ENCODE measurements around the gene ZNF687.

Gene ZNF687

DNA sequence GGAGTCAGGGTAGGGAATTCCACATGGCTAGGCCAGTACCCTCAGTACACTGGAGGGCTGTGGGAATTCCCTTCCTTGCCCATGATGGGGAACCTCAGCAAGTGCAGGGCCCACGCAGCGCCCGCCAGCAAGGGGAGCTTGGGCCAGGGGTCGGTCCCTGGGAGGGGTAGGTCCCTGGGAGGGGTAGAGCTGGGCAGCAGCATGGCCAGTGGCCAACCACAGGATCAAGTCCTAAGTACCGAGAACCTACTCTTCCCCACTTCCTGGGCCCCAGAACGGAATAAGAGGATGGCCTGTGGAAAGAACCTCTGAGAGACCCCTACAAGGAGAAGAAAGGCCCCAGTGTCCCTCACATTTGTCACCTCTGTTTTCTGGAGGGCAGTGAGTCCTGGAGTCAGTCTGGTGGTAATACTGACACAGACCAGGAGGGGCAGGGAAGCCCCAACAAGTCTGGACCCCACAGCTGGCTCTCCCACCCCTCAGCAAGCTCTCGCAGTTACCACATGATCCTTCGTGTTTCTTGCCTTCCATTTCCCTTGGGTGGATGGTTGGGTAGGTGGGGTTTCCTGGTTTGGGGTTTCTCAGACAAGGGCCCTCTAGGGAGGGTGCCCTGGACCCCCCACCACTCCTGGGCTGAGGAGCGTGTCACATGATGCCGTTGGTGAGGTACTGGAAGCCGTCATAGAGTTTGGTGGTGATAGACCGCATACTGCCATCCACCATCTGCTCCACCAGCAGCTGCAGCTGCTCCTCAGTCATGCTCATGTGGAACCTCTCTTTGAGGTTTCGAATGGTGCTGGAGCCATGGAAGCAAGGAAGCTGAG lies 10.3 kb downstream of the ZNF687 start:
- TF ChIP-seq EZH2phosphoT487 (IDR thresholded peaks at IDR 0.05; ENCODE audit: low read depth) (no peak), CTCF (IDR thresholded peaks at IDR 0.05; ENCODE audit: low read depth, low read length) (no peak)
- Histone ChIP-seq H4K20me1 (ENCODE audit: insufficient read depth, low read length) (peaks cover 12% of the 10 kb centered on the region; the same call in 1 of the 2 replicates), H3K4me1 (ENCODE audit: low read length) (no peaks in the 10 kb centered on the region)

DNA sequence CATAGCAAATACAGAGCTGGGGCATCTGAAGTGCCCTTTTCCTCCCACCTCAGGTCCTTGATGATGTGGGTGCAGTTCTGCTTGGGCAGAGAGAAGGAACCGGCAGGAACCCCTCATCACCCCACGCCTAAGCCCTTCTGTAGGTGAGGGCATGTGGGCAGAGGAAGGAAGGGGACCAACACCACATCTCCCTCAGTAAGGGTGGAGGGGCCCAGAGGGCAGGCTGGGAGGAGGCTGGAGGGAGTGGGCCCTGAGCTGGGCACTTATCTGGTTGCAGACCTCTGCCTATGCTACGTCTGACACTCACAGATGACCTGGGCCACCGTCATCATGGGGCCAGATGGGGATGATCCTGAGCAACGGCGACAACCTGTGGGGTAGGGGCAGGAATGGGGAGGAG lies 11.0 kb downstream of the ZNF687 start:
- H3K27ac ChIP-seq (ENCODE audit: low read length), result no peak overlapping the region
- H3K4me2 ChIP-seq (ENCODE audit: low read length), result no peak overlapping the region
- peaks cover 12% of the 10 kb centered on the region; the same call in 1 of the 2 replicates for H4K20me1 ChIP-seq (ENCODE audit: insufficient read depth, low read length)
- H3K4me1 ChIP-seq (ENCODE audit: low read length), result no peaks in the 10 kb centered on the region
- H3K36me3 ChIP-seq (replicated peaks; ENCODE audit: low read depth, low read length), result peaks cover 74% of the 10 kb centered on the region
- no peaks in the 10 kb centered on the region for H3K27me3 ChIP-seq (ENCODE audit: low read depth, low read length)
- no peak for TF ChIP-seq CTCF (IDR thresholded peaks at IDR 0.05; ENCODE audit: low read depth, low read length)
- TF ChIP-seq EZH2phosphoT487 (IDR thresholded peaks at IDR 0.05; ENCODE audit: low read depth), result no peak
- H3K79me2 ChIP-seq (ENCODE audit: low read length), result no peaks in the 10 kb centered on the region
- no peak overlapping the region for H2AFZ ChIP-seq (ENCODE audit: low read depth, low read length)
- H3K9ac ChIP-seq (ENCODE audit: low read length), result no peak overlapping the region
- H3K4me3 ChIP-seq (ENCODE audit: low read length), result no peak overlapping the region
- no peaks in the 10 kb centered on the region for H3K9me3 ChIP-seq (ENCODE audit: insufficient read depth, low read length)

More for the DNA sequence above, 10.3 kb downstream of the ZNF687 start:
- Histone ChIP-seq H3K27me3 (ENCODE audit: low read depth, low read length) (no peaks in the 10 kb centered on the region), H3K4me2 (ENCODE audit: low read length) (no peak overlapping the region), H3K4me3 (ENCODE audit: low read length) (no peak overlapping the region), H3K79me2 (ENCODE audit: low read length) (no peaks in the 10 kb centered on the region; the same call in 1 of the 2 replicates), H2AFZ (ENCODE audit: low read depth, low read length) (no peak overlapping the region), H3K27ac (ENCODE audit: low read length) (no peak overlapping the region), H3K9ac (ENCODE audit: low read length) (no peak overlapping the region), H3K9me3 (ENCODE audit: insufficient read depth, low read length) (no peaks in the 10 kb centered on the region), H3K36me3 (replicated peaks; ENCODE audit: low read depth, low read length) (peaks cover 76% of the 10 kb centered on the region)

DNA sequence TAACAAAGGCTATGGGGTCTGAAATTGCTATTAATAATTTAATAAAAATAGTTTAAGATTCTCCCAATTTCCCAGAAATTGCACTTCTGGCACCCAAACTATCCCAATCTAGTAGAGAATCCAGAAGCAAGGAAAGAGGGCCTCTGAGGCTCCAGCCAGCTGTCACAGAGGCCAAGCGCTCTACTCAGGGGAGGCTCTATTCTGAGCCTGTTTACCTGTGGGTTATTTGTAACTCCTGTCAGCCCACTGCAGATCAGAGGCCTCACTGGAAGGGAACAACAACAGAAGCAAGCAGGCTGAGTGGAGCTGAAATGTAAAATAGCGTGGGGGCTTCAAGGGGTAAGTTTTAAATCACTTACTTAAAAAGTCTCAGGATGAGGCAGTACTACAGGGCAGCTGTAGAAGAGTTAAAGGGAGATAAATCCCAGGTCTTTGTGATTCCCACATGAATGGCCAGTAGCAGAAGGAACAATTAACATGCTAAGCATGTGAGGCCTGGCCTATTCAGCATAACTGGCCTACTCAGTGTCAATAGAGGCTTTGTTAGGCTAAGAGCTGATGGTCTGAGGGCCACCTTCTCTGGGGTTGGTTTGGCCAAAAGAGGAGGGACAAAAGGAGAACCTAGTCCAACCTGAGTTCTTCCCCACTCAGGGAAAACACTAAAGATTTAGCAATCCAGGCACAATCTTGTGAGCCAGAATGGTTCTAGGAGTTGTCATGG lies 12.8 kb downstream of the ZNF687 start:
- H3K4me1 ChIP-seq (ENCODE audit: low read length), result no peaks in the 10 kb centered on the region
- H3K4me3 ChIP-seq (ENCODE audit: low read length), result no peak overlapping the region
- H3K4me2 ChIP-seq (ENCODE audit: low read length), result no peak overlapping the region
- H2AFZ ChIP-seq (ENCODE audit: low read depth, low read length), result no peak overlapping the region
- H3K27me3 ChIP-seq (ENCODE audit: low read depth, low read length), result no peaks in the 10 kb centered on the region
- no peak overlapping the region for H3K9ac ChIP-seq (ENCODE audit: low read length)
- no peaks in the 10 kb centered on the region for H3K9me3 ChIP-seq (ENCODE audit: insufficient read depth, low read length)
- H3K27ac ChIP-seq (ENCODE audit: low read length), result no peak overlapping the region
- peaks cover 67% of the 10 kb centered on the region for H3K36me3 ChIP-seq (replicated peaks; ENCODE audit: low read depth, low read length)
- H3K79me2 ChIP-seq (ENCODE audit: low read length), result no peaks in the 10 kb centered on the region
- H4K20me1 ChIP-seq (ENCODE audit: insufficient read depth, low read length), result no peaks in the 10 kb centered on the region
- TF ChIP-seq CTCF (IDR thresholded peaks at IDR 0.05; ENCODE audit: low read depth, low read length) (no peak), EZH2phosphoT487 (IDR thresholded peaks at IDR 0.05; ENCODE audit: low read depth) (no peak)

- no peak for TF ChIP-seq EZH2phosphoT487 (IDR thresholded peaks at IDR 0.05; ENCODE audit: low read depth)
- TF ChIP-seq CTCF (IDR thresholded peaks at IDR 0.05; ENCODE audit: low read depth, low read length), result no peak
- peaks cover 24% of the 10 kb centered on the region; the same call in 1 of the 2 replicates for H3K79me2 ChIP-seq (ENCODE audit: low read length)
Measured at GRCh38 chr1:151309811-151310323, 27.8 kb downstream of the ZNF687 start.

More at GRCh38 chr1:151309811-151310323, 27.8 kb downstream of the ZNF687 start:
- H2AFZ ChIP-seq (ENCODE audit: low read depth, low read length), result no peak overlapping the region
- H4K20me1 ChIP-seq (ENCODE audit: insufficient read depth, low read length), result peaks cover 19% of the 10 kb centered on the region; the same call in 1 of the 2 replicates
- H3K27me3 ChIP-seq (ENCODE audit: low read depth, low read length), result no peaks in the 10 kb centered on the region
- no peak overlapping the region for H3K4me2 ChIP-seq (ENCODE audit: low read length)
- H3K4me1 ChIP-seq (ENCODE audit: low read length), result no peaks in the 10 kb centered on the region
- no peak overlapping the region for H3K4me3 ChIP-seq (ENCODE audit: low read length)
- H3K36me3 ChIP-seq (replicated peaks; ENCODE audit: low read depth, low read length), result peaks cover 83% of the 10 kb centered on the region
- H3K9ac ChIP-seq (ENCODE audit: low read length), result no peak overlapping the region
- no peaks in the 10 kb centered on the region for H3K9me3 ChIP-seq (ENCODE audit: insufficient read depth, low read length)
- no peak overlapping the region for H3K27ac ChIP-seq (ENCODE audit: low read length)

All from OCI-LY3 (cell line).